ENCODE data around the gene SMIM38.

The SMIM38 gene
- 0.51 to 0.70 reads per million in 2 donors for total RNA-seq

DNA sequence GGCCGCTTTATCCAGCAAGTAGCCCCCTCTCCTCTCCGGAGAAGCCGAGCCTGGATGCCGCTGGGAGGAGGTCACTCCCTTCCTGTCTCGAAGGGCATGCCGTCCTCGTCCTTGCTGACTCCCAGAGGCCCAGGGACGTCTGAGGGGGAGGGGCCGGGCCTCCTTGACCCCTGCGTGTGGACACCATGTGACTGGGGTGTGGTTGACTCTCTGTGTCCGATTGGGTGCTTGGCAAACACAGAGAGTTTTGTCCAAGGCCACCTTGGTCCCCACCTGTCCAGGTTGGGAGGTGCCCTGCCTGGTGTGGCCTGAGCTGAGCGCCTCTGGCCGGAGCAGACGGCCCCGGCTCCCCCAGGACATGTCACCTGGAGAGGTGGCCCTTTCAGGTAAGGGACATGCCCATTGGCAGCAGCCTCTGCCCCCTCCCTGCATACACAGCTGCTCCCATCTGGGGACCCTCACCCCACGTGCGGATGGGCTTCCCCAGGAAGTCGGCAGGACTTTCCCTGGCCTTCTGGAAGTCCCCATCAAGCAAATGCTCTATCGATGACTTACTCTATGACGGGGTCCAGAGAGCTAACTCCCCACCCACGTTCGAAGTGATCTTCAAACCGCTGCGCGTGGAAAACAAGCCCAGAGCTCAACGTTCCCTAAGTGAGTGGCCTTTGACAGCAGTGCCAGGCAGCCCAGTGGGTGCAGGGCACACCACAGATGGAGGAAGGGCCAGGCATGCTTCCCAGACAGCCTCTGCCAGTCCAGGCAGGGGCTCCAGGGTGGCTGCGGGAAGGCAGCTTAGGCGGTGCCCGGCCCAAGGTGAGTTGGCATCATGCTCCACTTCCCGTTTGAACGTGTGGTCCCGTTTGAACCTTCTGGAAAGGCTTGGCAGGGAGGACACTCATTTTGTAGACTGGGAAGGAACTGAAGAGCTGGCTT, at the start of gene SMIM38:
Gene SMIM38, plus strand, starts transcription at position 634 of the 933 bp plus-strand sequence. CDS start 1,912 bp downstream, outside the sequence.
- DNase-seq, result no peak

DNA sequence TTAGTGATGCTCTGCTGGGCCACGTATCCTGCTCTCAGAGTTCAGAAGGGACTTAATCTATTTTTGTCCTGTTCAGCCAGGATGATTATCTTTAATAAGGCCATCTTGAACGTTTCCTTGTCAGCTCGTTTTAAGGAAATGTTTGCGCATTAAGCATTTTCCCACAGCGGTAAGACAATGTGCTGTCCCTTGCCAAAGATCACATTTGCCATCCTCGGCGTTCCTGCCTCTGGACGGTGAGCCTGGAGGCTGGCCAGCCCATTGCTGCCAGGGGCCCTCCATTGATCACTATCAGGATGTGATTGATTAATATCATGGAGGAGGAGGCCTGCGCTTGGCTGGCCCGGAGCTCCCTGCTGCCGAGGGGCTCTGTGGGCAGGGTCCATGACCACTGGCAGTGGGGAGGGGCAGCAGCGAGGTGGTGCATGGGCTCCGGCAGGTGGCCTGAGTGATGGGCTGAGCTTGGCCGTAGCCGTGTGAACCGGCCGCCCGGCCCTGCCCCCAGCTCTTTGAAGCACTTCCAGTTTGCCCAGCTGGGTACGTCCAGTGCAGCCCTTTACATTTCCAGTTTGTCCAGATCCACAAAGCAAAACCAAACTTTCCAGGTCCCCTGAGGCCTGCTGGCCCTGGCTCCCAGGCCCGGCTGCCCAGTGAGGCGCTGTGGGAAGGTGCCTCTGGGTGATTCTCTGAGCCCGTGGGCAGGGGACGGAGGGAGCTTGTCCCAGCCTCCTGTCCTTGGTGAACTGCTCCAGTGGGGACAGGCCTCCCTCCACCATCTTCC, 49.5 kb upstream of the SMIM38 start:
- no peak for DNase-seq

- no peak for DNase-seq
Measured at GRCh38 chr11:69107413-69107812, 48.3 kb upstream of the SMIM38 start.

DNA sequence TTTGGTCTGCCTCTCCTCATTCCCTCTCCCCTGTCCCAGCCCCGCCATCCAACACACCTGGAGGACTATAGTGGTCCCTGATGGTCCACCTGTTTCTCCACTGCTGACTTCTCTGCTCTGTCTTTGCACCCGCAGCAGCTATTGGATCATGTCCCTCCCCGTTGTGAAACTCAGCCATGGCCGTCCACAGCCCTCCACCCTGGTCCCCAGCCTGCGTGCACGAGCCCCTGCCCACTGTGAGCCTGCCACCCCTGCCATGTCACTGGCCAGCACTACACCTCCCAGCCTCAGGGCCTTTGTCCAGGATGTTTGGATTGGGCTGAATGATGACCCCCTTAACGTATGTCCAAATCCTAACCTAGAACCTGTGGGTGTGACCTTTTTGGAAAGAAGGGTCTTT, 47.7 kb upstream of the SMIM38 start:
- no peak for DNase-seq

- no peak for DNase-seq
Measured at GRCh38 chr11:69108559-69108958, 47.2 kb upstream of the SMIM38 start.

DNA sequence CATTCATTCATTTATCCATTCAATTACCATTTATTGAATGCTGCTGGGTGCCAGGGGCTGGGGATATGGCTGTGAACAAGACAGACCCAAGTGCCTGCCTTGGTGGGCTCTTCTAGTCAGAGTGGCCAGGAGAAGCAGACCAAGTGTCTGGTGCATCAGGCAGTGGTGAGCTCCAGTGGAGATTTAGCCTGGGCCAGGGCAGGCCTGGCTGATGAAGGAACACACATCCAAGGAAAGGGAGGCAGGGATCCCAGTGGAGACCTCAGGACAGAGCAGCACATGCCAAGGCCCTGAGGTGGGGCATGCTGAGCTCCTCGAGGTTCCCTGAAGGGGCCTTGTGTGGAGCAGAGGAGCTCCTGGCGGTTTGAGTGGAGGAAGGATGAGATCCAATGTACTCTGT, 46.6 kb upstream of the SMIM38 start:
- DNase-seq, result no peak

GRCh38 chr11:69110451-69110850, 45.3 kb upstream of the SMIM38 start:
- no peak for DNase-seq

GRCh38 chr11:69111624-69112542, 43.9 kb upstream of the SMIM38 start:
- DNase-seq, result no peak

DNA sequence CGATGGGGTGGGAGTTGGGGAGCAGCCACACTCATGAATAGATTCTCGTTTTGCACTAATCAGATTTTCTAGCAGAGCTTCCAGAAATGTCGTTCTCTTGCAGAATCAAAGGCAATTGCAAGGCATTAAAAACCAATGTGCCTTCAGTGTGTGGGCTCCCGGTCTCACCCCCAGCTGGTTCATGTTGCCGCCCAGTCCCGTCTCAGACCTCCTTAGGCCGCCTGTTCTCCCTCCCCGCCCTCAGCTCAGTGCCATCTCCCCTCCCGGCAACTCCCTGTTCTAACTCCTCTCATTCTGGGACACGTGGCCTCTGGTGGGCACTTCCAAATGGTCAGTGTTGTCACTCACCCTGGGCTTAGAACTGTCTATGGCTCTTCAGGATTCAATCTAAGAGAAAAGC, 42.5 kb upstream of the SMIM38 start:
- DNase-seq, result no peak

GRCh38 chr11:69113646-69114340, 41.9 kb upstream of the SMIM38 start:
- DNase-seq, result no peak

GRCh38 chr11:69114362-69114761, 41.4 kb upstream of the SMIM38 start:
- DNase-seq, result no peak

DNA sequence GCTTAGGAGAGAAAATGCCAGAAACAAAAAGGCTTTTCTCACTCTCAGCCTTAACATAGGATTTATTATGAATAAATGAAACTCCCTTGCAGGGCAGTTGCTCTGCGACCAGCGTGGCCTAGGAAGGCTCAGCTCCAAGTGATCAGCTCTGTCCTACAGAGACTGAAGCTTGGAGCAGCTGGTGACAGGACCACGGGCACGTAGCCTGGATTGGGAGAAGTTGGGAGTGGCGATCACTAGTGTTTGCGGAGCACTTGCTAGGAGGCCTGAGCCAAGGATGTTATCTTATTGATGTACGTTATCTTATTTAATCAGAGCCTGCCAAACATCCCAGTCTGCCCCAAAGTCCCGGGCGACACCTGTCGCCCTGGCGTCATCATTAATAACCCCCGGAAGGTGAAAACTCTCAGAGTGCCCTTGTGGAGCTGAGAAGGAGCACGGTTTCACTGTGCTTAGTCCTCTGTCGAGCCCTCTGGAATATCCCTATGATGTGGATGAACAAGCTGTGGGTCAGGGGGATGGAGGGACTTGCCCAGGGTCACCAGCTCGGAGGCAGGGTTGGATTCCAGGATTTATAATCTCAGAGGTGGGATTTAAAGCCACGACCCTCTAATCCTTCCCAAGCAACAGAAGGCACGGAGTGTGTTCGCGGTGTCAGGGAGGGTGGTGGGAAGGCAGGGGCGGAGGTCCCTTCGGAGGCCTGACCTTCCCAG, 40.8 kb upstream of the SMIM38 start:
- no peak for DNase-seq

DNA sequence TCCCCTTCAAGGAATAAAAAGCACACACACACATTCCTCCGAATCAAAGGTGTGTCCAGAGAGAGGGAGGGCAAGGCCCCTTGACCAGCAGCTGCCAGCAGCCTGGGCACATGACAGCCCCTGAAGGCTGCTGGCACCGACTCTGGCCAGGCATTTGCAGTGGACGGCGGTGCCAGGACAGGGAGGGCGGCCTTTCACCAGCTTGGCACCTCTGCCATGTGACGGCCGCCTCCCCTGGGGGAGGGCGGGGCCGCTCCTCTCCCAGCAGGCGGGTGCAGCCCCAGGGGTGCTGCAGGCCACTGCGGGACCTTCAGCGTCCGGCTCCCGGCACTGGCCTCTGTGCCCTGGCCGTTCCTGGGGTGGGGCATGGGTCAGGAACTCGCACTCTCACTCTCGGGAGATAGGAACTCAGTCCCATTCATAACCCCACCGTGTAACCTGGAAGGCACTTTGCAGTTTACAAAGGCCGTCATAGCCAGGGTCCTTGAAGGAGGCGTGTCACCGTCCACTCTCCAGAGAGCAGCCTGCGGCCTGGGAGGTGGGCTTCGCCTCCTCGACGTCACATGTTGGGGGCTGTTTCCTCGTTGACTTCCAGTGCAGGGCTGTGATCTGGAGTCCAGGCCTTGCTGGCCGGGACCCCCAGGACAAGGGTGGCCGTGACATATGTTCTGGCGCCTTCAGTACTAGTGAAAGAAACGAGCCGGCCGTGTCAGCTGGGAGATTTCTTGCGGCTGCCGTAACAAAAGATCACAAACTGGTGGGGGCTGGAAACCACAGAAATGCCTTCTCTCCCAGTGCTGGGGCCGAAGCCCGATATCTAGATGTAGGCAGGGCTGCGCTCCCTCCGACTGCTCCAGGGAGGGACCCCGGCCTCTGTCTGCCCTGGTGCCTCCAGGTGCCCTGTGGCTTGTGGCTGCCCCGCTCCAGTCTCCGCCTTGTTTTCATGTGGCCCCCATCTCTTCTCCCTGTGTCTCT, 39.9 kb upstream of the SMIM38 start:
- DNase-seq, result no peak

GRCh38 chr11:69116671-69117070, 39.1 kb upstream of the SMIM38 start:
- no peak for DNase-seq

GRCh38 chr11:69119190-69119589, 36.5 kb upstream of the SMIM38 start:
- DNase-seq, result no peak

- no peak for DNase-seq
Measured at GRCh38 chr11:69120096-69120875, 35.4 kb upstream of the SMIM38 start.

GRCh38 chr11:69121021-69121420, 34.7 kb upstream of the SMIM38 start:
- no peak for DNase-seq

- DNase-seq, result no peak
Measured at GRCh38 chr11:69121621-69122325, 34.0 kb upstream of the SMIM38 start.

GRCh38 chr11:69122326-69122629, 33.5 kb upstream of the SMIM38 start:
- DNase-seq, result no peak
